Sigmoid colon (tissue), 7 donors: ENCODE results near the gene NSUN7. TPM values are rescaled to one million over a fixed set of nuclear protein-coding genes. Genes with fewer than 3 reads are reported as not detected.

ENCODE experiments used
- DNase-seq: peaks from one replicate; pipeline ENCODE4 v3.0.0-alpha.2; 2019
- H3K27ac ChIP-seq, 4 donors: fragments of 200-600 bp; sonication (generic); one replicate each; pipeline ENCODE4 v1.5.1; 2016 to 2019; ENCODE audit warnings: mild to moderate bottlenecking in 1 of 4
- H3K27me3 ChIP-seq, 3 donors: fragments of 200-600 bp; sonication (generic); one replicate each; pipeline ENCODE4 v1.5.1; 2019; ENCODE audit warnings: mild to moderate bottlenecking in 1 of 3
- H3K36me3 ChIP-seq, 4 donors: fragments of 200-600 bp; sonication (generic); one replicate each; pipeline ENCODE4 v1.5.1; 2016 to 2019
- H3K4me1 ChIP-seq, 4 donors: fragments of 200-600 bp; sonication (generic); one replicate each; pipeline ENCODE4 v1.5.1; 2017 to 2019
- H3K4me3 ChIP-seq, 4 donors: fragments of 200-600 bp; sonication (generic); one replicate each; pipeline ENCODE4 v1.5.1; 2017 to 2019; ENCODE audit warnings: mild to moderate bottlenecking in 2 of 4, moderate library complexity in 1 of 4
- H3K9me3 ChIP-seq, 4 donors: fragments of 200-600 bp in 3 of 4; sonication (generic) in 3 of 4; one replicate each; pipeline versions ENCODE4 v1.5.1 to v1.6.1; 2013 to 2019
- EP300 ChIP-seq, 4 donors: sonication (generic); formaldehyde crosslinking; IDR thresholded peaks; one replicate each; pipeline ENCODE4 v1.6.1; 2017; ENCODE audit warnings: antibody characterized with exemption in 4 of 4
- POLR2A ChIP-seq, 2 donors: fragments of 450-650 bp; IDR thresholded peaks; one replicate each; pipeline ENCODE4 v1.6.1; 2016; ENCODE audit warnings: antibody characterized with exemption in 2 of 2, mild to moderate bottlenecking in 2 of 2, moderate library complexity in 2 of 2
- POLR2AphosphoS5 ChIP-seq, 4 donors: sonication (generic); formaldehyde crosslinking; IDR thresholded peaks; one replicate each; pipeline ENCODE4 v1.6.1; 2017; ENCODE audit warnings: antibody characterized with exemption in 4 of 4
- WGBS, 2 donors: extraction: QIAGEN DNeasy Blood & Tissue Kit; methylation state at CpG; one replicate each; pipeline ENCODE4 v1.1.7; 2013; 5-methylcytosine and 5-hydroxymethylcytosine counted together
- intact Hi-C: fragments of 100-400 bp; cut with DNase I; formaldehyde crosslinking; loops from one replicate; pipeline ENCODE4 v1.15.1; 2023
- polyA plus RNA-seq, 3 donors: library from polyadenylated mRNA; stranded (reverse); fragments of 200-250 nt; gene quantifications; one replicate each; pipeline ENCODE4 v1.2.3, GENCODE V29; 2013
- total RNA-seq, 4 donors: library from RNA; depleted of rRNA; stranded (reverse); fragments of >200 nt; gene quantifications; one replicate each; pipeline ENCODE4 v1.1.0, GENCODE V29; 2016
- TF ChIP-seq, protein P1 (sequence below), 4 experiments: fragments of 450-650 bp in 3 of 4; fragments of 200-600 bp in 1 of 4; IDR thresholded peaks; one replicate each; pipeline ENCODE4 v1.5.1; 2016 to 2019; ENCODE audit warnings: antibody characterized with exemption in 4 of 4, mild to moderate bottlenecking in 3 of 4, moderate library complexity in 2 of 4
- donor health status: healthy with polysubstance abuse.
- donor health status: Bipolar disorder and iron deficiency.
- donor health status: healthy.

The NSUN7 gene
- total and polyA plus RNA-seq, 7 donors, result 1.4 to 7.5 (median 3.6) TPM

DNA sequence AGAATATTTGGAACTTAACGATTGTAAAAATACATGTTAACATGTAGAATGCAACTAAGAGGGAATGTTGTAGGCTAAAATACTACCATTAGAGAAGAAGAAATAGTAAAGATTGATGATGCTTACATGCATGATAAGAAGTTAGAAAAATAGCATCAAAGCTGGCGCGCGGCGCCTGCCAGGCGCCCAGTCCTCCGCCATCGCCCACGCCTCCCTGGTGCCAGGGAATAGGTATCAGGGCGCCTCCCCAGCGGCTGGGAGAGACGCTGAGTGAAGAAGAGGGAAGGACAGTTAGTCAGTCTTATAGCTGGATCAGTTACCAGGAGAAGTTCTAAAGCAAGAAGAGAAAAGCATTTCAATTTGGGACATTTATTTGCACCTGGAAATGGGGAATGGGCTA is 36.0 kb downstream of the NSUN7 start:
- no peak overlapping the region for H3K4me3 ChIP-seq
- no peaks in the 10 kb centered on the region for H3K36me3 ChIP-seq
- TF ChIP-seq, protein P1, sequence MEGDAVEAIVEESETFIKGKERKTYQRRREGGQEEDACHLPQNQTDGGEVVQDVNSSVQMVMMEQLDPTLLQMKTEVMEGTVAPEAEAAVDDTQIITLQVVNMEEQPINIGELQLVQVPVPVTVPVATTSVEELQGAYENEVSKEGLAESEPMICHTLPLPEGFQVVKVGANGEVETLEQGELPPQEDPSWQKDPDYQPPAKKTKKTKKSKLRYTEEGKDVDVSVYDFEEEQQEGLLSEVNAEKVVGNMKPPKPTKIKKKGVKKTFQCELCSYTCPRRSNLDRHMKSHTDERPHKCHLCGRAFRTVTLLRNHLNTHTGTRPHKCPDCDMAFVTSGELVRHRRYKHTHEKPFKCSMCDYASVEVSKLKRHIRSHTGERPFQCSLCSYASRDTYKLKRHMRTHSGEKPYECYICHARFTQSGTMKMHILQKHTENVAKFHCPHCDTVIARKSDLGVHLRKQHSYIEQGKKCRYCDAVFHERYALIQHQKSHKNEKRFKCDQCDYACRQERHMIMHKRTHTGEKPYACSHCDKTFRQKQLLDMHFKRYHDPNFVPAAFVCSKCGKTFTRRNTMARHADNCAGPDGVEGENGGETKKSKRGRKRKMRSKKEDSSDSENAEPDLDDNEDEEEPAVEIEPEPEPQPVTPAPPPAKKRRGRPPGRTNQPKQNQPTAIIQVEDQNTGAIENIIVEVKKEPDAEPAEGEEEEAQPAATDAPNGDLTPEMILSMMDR (IDR thresholded peaks at IDR 0.05), result no peak
- TF ChIP-seq POLR2AphosphoS5 (IDR thresholded peaks at IDR 0.05) (no peak), POLR2A (IDR thresholded peaks at IDR 0.05) (no peak), EP300 (IDR thresholded peaks at IDR 0.05) (no peak)
- no peaks in the 10 kb centered on the region for H3K27me3 ChIP-seq
- DNase-seq, result no peak
- no peaks in the 10 kb centered on the region for H3K9me3 ChIP-seq
- WGBS, 2 donors, result 98% methylated on average over 12 of the region's 12 CpGs
- H3K27ac ChIP-seq, result no peak overlapping the region
- no peaks in the 10 kb centered on the region for H3K4me1 ChIP-seq
- intact Hi-C loops, result no loop called here

DNA sequence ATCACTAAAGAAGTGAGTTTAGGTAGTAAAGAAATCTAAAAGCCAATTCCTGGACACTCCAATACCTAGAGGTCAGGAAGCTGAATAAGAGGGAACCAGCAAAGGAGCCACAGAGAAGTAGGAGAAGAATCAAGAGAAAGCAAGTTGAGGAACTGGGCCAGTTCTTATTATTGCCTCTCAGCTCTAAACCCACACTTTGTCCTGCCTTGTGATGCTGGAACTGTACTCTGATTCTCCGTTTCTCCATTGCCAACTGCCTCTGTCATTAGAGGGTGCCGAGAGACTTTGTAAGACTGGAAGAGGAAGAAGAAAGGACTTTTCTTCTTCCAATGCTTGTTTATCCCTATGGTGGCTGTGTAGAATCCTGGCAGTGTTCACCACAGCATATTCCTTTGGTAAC is 38.6 kb downstream of the NSUN7 start:
- no peak overlapping the region for H3K27ac ChIP-seq
- no peaks in the 10 kb centered on the region for H3K9me3 ChIP-seq
- no peaks in the 10 kb centered on the region for H3K27me3 ChIP-seq
- intact Hi-C loops, result no loop called here
- no peaks in the 10 kb centered on the region for H3K36me3 ChIP-seq
- H3K4me3 ChIP-seq, result no peak overlapping the region
- TF ChIP-seq POLR2A (IDR thresholded peaks at IDR 0.05) (no peak), POLR2AphosphoS5 (IDR thresholded peaks at IDR 0.05) (no peak), EP300 (IDR thresholded peaks at IDR 0.05) (no peak)
- TF ChIP-seq, protein P1 (IDR thresholded peaks at IDR 0.05), result no peak
- DNase-seq, result no peak
- H3K4me1 ChIP-seq, result no peaks in the 10 kb centered on the region
- WGBS, 2 donors, result 79 to 83% methylated on average over 2 of the region's 2 CpGs

DNA sequence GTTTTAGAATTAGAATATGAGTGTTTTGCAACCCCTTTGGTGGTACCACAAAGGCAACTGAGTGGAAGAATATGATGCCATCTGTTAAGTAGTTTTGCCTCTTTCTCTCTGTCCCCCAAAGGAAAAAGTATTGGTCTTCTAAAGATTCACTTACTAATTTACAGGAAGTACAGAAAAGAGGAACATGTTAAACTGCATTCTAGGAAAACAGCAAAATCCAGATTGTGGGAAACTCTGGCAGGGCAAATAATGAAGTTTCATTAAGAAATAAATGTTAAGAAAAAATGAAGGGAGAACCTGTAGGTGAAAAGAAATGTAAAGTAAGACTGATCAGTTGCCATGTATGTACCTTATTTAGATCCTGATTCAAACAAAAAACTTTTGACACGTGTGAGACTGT is 39.3 kb downstream of the NSUN7 start:
- intact Hi-C loops, result no loop called here
- no peak overlapping the region for H3K27ac ChIP-seq
- WGBS, 2 donors, result 74 to 87% methylated on average over 1 of the region's 1 CpG
- no peak for DNase-seq
- H3K36me3 ChIP-seq, result no peaks in the 10 kb centered on the region
- H3K4me3 ChIP-seq, result no peak overlapping the region
- H3K27me3 ChIP-seq, result no peaks in the 10 kb centered on the region
- H3K4me1 ChIP-seq, result no peaks in the 10 kb centered on the region
- no peaks in the 10 kb centered on the region for H3K9me3 ChIP-seq
- TF ChIP-seq, protein P1 (IDR thresholded peaks at IDR 0.05), result no peak
- no peak for TF ChIP-seq EP300 (IDR thresholded peaks at IDR 0.05)
- no peak for TF ChIP-seq POLR2AphosphoS5 (IDR thresholded peaks at IDR 0.05)
- no peak for TF ChIP-seq POLR2A (IDR thresholded peaks at IDR 0.05)

DNA sequence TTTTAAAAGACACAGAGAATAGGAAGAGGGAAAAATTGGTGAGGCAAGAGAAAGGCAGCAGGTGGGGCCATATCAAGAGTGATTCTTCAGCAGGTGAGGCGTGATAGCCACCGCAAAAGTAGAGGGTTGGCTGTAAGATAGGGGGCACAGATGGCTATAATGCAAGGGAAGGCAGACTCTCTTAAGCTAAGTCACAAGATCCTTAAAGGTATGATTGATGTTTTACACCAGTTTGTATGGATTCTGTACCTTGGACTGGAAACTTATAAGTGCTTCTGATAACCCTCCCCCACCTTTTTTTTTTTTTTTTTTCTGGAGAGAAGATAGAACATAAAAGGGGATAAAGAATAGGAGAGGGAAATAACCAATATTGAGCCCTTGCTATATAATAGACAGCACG is 40.0 kb downstream of the NSUN7 start:
- Histone ChIP-seq H3K4me3 (no peak overlapping the region), H3K27ac (no peak overlapping the region), H3K9me3 (no peaks in the 10 kb centered on the region), H3K36me3 (no peaks in the 10 kb centered on the region), H3K4me1 (no peaks in the 10 kb centered on the region), H3K27me3 (no peaks in the 10 kb centered on the region)
- DNase-seq, result no peak
- 93 to 95% methylated on average over 3 of the region's 3 CpGs for WGBS, 2 donors
- TF ChIP-seq EP300 (IDR thresholded peaks at IDR 0.05), result no peak
- TF ChIP-seq POLR2A (IDR thresholded peaks at IDR 0.05), result no peak
- TF ChIP-seq, protein P1 (IDR thresholded peaks at IDR 0.05), result no peak
- no peak for TF ChIP-seq POLR2AphosphoS5 (IDR thresholded peaks at IDR 0.05)
- intact Hi-C loops, result no loop called here

DNA sequence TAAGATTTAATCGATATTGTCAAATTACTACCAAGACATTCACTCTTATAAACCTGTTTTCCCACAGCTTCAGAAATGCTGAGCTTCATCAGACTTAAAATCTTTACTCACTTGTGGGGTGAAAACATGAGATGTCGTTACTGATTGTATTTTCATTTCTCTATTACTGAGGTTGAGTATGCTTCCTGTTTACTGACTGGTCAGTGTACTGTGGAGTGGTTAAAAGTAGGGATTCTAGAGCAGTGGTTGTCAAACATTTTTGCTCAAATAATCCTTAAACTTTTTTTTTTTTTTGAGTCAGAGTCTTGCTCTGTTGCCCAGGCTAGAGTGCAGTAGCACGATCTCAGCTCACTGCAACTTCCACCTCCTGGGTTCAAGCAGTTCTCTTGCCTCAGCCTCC is 50.3 kb downstream of the NSUN7 start:
- intact Hi-C loops, result no loop called here
- H3K4me3 ChIP-seq, result no peak overlapping the region
- no peaks in the 10 kb centered on the region for H3K36me3 ChIP-seq
- no peaks in the 10 kb centered on the region for H3K27me3 ChIP-seq
- DNase-seq, result no peak
- WGBS, 2 donors, result 70 to 90% methylated on average over 3 of the region's 3 CpGs
- H3K4me1 ChIP-seq, result no peaks in the 10 kb centered on the region
- no peak overlapping the region for H3K27ac ChIP-seq
- no peaks in the 10 kb centered on the region for H3K9me3 ChIP-seq
- TF ChIP-seq POLR2A (IDR thresholded peaks at IDR 0.05) (no peak), EP300 (IDR thresholded peaks at IDR 0.05) (no peak), POLR2AphosphoS5 (IDR thresholded peaks at IDR 0.05) (no peak)
- TF ChIP-seq, protein P1 (IDR thresholded peaks at IDR 0.05), result no peak
